Measurements from ENCODE around the gene NCKAP5.

Gene NCKAP5

DNA sequence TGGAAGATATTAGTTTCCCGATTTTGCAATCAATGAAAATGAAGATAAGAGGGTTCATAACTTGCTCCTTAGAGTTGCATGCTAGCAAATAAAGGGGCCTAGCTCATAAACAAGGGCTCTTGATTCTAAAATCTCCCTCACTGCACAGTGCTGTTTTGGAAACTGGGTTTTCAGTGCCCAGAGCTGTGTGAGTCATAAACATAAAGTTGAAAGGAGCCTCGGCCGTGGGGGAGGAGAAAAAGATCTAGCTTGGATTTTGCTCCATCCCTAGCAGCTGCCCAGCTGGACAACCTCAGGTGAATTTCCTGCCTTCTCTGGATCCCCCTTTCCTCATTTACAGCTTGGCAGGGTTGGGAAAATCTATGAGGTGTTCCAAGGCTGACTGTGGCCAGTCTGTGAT, 940.7 kb downstream of the NCKAP5 start:
- TF ChIP-seq, protein P1, sequence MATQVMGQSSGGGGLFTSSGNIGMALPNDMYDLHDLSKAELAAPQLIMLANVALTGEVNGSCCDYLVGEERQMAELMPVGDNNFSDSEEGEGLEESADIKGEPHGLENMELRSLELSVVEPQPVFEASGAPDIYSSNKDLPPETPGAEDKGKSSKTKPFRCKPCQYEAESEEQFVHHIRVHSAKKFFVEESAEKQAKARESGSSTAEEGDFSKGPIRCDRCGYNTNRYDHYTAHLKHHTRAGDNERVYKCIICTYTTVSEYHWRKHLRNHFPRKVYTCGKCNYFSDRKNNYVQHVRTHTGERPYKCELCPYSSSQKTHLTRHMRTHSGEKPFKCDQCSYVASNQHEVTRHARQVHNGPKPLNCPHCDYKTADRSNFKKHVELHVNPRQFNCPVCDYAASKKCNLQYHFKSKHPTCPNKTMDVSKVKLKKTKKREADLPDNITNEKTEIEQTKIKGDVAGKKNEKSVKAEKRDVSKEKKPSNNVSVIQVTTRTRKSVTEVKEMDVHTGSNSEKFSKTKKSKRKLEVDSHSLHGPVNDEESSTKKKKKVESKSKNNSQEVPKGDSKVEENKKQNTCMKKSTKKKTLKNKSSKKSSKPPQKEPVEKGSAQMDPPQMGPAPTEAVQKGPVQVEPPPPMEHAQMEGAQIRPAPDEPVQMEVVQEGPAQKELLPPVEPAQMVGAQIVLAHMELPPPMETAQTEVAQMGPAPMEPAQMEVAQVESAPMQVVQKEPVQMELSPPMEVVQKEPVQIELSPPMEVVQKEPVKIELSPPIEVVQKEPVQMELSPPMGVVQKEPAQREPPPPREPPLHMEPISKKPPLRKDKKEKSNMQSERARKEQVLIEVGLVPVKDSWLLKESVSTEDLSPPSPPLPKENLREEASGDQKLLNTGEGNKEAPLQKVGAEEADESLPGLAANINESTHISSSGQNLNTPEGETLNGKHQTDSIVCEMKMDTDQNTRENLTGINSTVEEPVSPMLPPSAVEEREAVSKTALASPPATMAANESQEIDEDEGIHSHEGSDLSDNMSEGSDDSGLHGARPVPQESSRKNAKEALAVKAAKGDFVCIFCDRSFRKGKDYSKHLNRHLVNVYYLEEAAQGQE (IDR thresholded peaks at IDR 0.05; ENCODE audit: low read depth), result no peak
- no peak for TF ChIP-seq ZBTB7A (IDR thresholded peaks at IDR 0.05; ENCODE audit: low read depth)
- no peak for TF ChIP-seq TCF12 (IDR thresholded peaks at IDR 0.05; ENCODE audit: low read depth)
- no peak for TF ChIP-seq EP300 (IDR thresholded peaks at IDR 0.05; ENCODE audit: borderline replicate concordance)
- TF ChIP-seq CEBPB (IDR thresholded peaks at IDR 0.05), result no peak
- no peak for TF ChIP-seq TEAD4 (IDR thresholded peaks at IDR 0.05)
- TF ChIP-seq CREB1 (IDR thresholded peaks at IDR 0.05; ENCODE audit: low read depth), result no peak

DNA sequence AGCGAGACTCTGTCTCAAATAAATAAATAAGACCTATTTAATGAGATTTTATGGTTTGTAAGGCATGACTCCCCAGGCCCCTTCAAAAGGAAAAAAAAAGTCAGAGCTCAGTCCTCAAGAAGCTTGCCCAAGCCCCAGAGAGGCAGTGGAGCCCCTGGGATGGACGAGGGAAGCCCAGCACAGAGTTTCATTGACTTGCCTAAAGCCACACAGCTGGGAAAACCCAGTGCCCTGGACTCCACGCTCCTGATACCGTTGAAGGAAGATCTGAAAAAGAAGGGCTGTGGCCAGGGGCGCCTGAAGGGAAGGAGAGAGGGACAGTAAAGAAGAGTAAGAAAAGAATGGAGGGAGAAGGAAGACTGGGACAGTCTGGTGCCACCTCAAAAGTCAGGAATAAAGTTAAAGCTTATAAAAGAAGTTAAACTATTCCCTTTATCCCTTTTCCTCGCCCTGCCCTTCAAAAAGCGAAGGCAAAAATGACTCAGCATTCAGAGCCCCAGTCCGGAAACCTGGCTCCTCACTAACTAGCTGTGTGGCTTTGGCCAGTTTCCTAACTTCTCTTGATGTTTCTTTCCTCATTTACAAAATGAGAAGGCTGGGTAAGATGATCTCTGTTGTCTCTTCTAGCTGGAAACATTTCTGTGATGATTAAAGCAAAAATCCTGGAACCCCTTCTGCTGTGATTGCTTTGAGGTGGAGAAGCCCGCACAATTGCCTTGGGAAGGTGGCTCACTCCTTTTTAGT, 945.0 kb downstream of the NCKAP5 start:
- TF ChIP-seq YY1 (IDR thresholded peaks at IDR 0.05; ENCODE audit: low read depth), result no peak
- TF ChIP-seq EGR1 (IDR thresholded peaks at IDR 0.05), result no peak
- no peak for TF ChIP-seq ZBTB7A (IDR thresholded peaks at IDR 0.05; ENCODE audit: low read depth)
- no peak for TF ChIP-seq RAD21 (IDR thresholded peaks at IDR 0.05; ENCODE audit: low read depth)
- TF ChIP-seq MAX (IDR thresholded peaks at IDR 0.05), result no peak
- no peak for TF ChIP-seq EP300 (IDR thresholded peaks at IDR 0.05; ENCODE audit: borderline replicate concordance)
- TF ChIP-seq, protein P2, sequence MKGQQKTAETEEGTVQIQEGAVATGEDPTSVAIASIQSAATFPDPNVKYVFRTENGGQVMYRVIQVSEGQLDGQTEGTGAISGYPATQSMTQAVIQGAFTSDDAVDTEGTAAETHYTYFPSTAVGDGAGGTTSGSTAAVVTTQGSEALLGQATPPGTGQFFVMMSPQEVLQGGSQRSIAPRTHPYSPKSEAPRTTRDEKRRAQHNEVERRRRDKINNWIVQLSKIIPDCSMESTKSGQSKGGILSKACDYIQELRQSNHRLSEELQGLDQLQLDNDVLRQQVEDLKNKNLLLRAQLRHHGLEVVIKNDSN (IDR thresholded peaks at IDR 0.05), result no peak
